PFSK-1 (cell line): ENCODE results near the gene CBR1.

Source experiments
- TAF1 ChIP-seq: IDR thresholded peaks from 2 replicates; pipeline ENCODE4 v1.6.1; 2012; ENCODE audit warnings: low read length, control low read depth, borderline replicate concordance; ENCODE audit not compliant: insufficient read depth
- TF ChIP-seq, protein P1 (sequence below), 2 experiments: IDR thresholded peaks; 2 replicates each; pipeline versions ENCODE4 v1.6.1 to v1.8.0; 2011 to 2012; ENCODE audit warnings: low read depth in 2 of 2, low read length in 2 of 2, control low read depth in 1 of 2, inconsistent platforms in 1 of 2, mild to moderate bottlenecking in 1 of 2, moderate library complexity in 1 of 2; ENCODE audit not compliant: insufficient read depth in 1 of 2

DNA sequence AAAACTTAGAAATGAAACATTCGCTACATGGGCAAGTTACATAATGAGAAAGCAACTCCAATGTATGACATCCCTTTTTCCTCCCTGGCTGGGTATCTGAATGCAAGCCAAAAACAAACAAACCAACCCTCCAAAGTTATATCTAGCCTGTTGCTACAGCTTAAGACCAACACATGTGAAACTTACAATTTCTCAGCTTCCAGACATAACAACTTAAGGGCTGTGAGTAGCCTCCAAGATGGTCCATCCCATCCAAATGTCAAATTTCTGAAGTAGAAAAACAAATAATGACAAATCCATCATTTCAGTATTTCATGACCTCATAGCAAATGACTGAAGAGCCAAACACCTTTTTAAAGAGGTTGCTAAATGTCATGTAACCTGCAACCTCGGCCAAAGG is 29.4 kb upstream of the CBR1 start:
- TF ChIP-seq, protein P1, sequence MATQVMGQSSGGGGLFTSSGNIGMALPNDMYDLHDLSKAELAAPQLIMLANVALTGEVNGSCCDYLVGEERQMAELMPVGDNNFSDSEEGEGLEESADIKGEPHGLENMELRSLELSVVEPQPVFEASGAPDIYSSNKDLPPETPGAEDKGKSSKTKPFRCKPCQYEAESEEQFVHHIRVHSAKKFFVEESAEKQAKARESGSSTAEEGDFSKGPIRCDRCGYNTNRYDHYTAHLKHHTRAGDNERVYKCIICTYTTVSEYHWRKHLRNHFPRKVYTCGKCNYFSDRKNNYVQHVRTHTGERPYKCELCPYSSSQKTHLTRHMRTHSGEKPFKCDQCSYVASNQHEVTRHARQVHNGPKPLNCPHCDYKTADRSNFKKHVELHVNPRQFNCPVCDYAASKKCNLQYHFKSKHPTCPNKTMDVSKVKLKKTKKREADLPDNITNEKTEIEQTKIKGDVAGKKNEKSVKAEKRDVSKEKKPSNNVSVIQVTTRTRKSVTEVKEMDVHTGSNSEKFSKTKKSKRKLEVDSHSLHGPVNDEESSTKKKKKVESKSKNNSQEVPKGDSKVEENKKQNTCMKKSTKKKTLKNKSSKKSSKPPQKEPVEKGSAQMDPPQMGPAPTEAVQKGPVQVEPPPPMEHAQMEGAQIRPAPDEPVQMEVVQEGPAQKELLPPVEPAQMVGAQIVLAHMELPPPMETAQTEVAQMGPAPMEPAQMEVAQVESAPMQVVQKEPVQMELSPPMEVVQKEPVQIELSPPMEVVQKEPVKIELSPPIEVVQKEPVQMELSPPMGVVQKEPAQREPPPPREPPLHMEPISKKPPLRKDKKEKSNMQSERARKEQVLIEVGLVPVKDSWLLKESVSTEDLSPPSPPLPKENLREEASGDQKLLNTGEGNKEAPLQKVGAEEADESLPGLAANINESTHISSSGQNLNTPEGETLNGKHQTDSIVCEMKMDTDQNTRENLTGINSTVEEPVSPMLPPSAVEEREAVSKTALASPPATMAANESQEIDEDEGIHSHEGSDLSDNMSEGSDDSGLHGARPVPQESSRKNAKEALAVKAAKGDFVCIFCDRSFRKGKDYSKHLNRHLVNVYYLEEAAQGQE (IDR thresholded peaks at IDR 0.05; ENCODE audit: insufficient read depth in 1 of 2, low read depth in 2 of 2, low read length in 2 of 2): no peak
- TF ChIP-seq TAF1: no peak
